GM21723 (cell line): ENCODE data around the gene MYO1D.

Experiments used
- ATAC-seq: cut with Tn5 transposase; IDR thresholded peaks from one replicate; pipeline ENCODE4 v1.9.1; 2021; ENCODE audit warnings: mild to moderate bottlenecking, moderate library complexity; ENCODE audit not compliant: unreplicated experiment

The MYO1D gene

GRCh38 chr17:32493976-32494513 is 382.9 kb downstream of the MYO1D start:
- no peak for ATAC-seq

- ATAC-seq, result no peak
These were observed 383.4 kb downstream of the MYO1D start for GRCh38 chr17:32493571-32493970.

- ATAC-seq, result no peak
These were observed 384.2 kb downstream of the MYO1D start for GRCh38 chr17:32492648-32493289.

- ATAC-seq, result no peak
These were observed 384.7 kb downstream of the MYO1D start for GRCh38 chr17:32492264-32492589.

GRCh38 chr17:32491371-32492263 is 385.3 kb downstream of the MYO1D start:
- ATAC-seq, result no peak

- no peak for ATAC-seq
These were observed 386.8 kb downstream of the MYO1D start for GRCh38 chr17:32490101-32490482.

- ATAC-seq, result no peak
These were observed 387.4 kb downstream of the MYO1D start for GRCh38 chr17:32489320-32490100.

- no peak for ATAC-seq
These were observed 388.2 kb downstream of the MYO1D start for GRCh38 chr17:32488604-32489180.

GRCh38 chr17:32488177-32488542 is 388.8 kb downstream of the MYO1D start:
- ATAC-seq, result no peak

- peak; percentile 33 for ATAC-seq
These were observed 389.3 kb downstream of the MYO1D start for GRCh38 chr17:32487473-32488176.

GRCh38 chr17:32486701-32487472 is 390.0 kb downstream of the MYO1D start, which contains the start of gene CDK5R1:
Gene CDK5R1, plus strand, starts transcription at chr17:32486993. Its CDS starts 628 bp downstream, at chr17:32487621.
- peak; percentile 50 for ATAC-seq

- peak; percentile 48 for ATAC-seq
These were observed 390.7 kb downstream of the MYO1D start for GRCh38 chr17:32486111-32486700.

- ATAC-seq, result no peak
These were observed 391.4 kb downstream of the MYO1D start for GRCh38 chr17:32485261-32486110.

- no peak for ATAC-seq
These were observed 392.3 kb downstream of the MYO1D start for GRCh38 chr17:32484628-32485027.

- ATAC-seq, result no peak
These were observed 392.9 kb downstream of the MYO1D start for GRCh38 chr17:32484041-32484461.

GRCh38 chr17:32483451-32484019 is 393.4 kb downstream of the MYO1D start:
- ATAC-seq, result peak; percentile 40

- ATAC-seq, result no peak
These were observed 394.2 kb downstream of the MYO1D start for GRCh38 chr17:32482568-32483320.
